NOMO-1 treated with dmso at 0.1 percent for 144 hours (cell line): ENCODE measurements around the gene CCDC124.
A peak's percentile ranks its signal among the peaks of the same experiment; 100 is the strongest.

Source experiments
- DNase-seq: peaks from one replicate; lab custom pipeline; 2025; ENCODE audit not compliant: unreplicated experiment; lab: John Stamatoyannopoulos, UW

CCDC124 gene

DNA sequence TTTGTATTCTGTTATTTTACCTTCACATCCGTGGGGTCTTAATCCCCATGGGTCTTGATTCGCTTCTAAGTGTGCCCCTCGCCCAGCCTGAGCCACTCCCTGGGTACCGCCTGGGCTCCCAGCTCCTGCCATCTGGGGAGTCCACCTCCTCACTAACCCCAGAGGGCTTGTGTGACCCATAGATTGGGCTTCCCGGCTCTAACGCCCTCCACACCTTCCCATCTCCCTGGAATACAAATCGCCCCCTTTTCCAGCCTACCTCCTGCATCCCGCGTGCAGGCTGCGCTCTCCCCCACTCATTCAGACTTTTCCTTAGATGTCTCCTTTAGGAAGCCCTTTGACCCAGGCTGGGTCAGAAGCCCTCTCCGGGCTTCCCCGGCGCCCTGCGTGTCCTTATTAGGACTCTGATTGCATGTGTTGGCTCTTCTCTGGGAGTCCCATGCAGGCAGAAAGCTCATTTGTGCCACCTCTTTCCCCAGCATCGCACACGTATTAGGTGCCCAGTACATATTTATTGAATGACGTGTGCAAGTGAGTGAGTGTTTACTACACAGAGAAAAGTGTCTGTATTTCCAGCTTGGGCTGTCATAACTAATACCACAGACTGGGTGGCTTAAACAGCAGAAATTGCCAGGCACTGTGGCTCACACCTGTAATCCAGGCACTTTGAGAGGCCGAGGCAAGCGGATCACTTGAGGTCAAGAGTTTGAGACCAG is 757 bp downstream of the CCDC124 start:
- no peak for DNase-seq

DNA sequence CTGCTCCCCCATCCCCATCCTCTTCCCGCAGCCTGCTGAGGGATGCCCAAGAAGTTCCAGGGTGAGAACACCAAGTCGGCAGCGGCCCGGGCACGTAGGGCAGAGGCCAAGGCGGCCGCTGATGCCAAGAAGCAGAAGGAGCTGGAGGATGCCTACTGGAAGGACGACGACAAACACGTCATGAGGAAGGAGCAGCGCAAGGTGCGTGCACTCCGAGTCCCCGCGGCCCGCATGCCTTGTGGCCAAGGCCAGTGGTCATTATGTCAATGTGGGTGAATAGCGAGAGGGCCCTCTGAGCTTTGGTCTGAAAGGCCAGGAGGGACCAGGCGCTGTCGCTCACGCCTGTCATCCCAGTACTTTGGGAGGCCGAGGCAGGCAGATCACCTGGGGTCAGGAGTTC is 3.6 kb downstream of the CCDC124 start:
- DNase-seq, result no peak

DNA sequence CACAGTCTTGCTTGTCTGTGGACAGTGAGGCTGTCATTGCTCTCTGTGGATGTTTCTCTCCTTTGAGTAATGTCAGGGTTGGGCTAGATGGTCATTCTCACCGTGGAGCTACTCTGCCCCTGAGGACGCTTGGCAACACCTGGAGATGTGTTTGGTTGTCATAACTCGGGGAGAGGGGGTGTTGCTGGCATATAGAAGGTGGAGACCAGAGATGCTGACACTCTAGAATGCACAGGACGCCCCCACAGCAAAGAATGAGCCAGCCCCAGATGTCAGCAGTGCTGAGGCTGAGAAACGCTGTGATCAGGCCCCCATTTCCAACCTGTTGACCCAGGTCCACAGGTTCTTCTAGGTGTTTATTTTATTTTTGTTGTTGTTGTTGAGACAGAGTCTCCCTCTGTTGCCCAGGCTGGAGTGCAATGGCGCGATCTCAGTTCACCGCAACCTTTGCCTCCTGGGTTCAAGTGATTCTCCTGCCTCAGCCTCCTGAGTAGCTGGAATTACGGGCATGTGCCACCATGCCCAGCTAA is 4.6 kb downstream of the CCDC124 start:
- DNase-seq, result no peak

DNA sequence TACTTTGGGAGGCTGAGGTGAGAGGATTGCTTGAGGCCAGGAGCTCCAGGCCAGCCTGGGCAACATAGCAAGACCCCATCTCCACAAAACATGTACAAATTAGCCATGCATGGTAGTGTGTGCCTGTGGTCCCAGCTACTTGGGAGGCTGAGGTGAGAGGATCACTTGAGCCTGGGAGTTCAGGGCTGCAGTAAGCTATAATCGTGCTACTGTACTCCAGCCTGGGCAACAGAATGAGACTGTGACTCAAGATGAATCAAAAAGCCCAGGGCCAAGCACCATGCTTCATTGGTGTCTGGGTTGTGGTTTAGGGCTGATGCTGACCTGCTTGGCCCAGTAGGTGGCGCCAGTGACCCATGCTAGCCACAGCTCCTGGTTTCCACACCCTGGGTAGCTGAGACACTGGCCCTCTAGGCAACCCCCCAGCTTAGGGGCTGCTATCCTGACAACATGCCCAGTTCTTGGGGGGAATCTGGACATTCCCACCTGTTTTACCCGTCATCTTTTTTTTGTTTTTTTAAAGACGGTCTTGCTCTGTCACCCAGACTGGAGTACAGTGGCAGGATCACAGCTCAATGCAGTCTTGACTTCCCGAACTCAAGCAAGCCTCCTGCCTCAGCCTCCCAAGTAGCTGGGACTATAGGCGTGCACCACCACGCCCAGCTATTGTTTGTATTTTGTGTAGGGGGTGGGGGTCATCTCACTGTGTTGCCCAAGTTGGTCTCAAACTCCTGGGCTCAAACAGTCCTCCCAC is 5.5 kb downstream of the CCDC124 start:
- DNase-seq, result peak; percentile 38

GRCh38 chr19:17942181-17942580 is 9.4 kb downstream of the CCDC124 start:
- DNase-seq, result no peak

DNA sequence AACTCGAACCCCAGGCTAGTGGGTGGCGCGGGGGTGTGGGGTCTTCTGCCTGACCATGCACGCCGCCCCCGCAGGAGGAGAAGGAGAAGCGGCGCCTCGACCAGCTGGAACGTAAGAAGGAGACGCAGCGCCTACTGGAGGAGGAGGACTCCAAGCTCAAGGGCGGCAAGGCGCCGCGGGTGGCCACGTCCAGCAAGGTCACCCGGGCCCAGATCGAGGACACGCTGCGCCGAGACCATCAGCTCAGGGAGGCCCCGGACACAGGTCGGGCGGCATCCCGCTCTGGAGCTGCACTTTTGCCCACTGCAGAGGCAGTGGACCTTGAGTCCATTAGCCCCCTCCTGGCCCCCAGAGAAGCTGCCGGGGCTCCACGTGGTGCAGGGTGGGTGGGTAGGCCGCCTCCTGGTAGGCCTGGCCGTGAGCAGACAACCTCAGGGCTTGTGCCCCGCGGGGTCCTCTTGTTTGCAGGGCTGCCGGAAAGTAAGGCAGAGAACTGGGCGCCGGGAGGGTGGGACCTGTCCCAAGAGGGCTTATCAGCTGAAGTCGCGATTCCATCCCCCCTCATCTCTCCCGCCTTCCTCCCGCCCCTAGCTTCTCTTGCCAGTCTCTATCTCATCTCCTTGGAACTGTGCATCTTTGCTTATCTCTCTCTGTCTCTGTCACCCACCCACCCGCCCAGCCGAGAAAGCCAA is 9.9 kb downstream of the CCDC124 start:
- no peak for DNase-seq

DNA sequence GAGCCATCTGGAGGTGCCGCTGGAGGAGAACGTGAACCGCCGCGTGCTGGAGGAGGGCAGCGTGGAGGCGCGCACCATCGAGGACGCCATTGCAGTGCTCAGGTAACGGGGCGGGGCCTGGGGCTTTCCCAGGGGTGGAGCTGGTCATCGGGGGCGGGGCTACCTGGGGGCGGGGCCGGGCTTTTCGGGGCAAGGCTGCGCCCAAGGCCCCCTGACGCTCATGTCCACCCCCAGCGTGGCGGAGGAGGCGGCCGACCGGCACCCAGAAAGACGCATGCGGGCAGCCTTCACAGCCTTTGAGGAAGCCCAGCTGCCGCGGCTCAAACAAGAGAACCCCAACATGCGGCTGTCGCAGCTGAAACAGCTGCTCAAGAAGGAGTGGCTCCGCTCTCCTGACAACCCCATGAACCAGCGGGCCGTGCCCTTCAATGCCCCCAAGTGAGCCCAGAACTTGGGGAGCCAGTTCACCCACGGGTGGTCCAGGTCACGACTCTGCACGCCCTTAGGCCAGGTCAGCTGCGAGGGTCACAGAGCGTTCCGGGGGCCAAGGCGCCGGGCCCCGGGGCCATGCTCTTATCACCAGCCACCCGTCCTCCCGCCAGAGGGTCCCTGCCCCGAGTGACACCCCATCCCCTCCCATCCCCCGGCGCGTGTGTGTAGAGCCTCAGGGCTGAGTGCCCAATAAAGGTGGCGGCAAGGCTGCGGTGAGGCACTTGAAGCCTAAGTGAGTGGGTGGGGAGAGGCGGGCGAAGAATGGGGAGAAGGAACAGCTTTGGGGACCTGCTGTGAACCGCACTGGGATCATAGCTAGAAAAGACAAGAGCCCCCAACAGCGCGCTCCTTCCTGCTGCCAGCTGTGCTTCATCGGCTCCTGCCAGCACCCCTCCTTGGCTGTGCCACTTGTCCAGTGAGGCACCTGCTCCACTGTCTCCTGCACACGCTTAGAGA is 10.7 kb downstream of the CCDC124 start:
- no peak for DNase-seq

GRCh38 chr19:17944301-17944700 is 11.5 kb downstream of the CCDC124 start:
- no peak for DNase-seq

GRCh38 chr19:17946965-17947784 is 14.4 kb downstream of the CCDC124 start:
- DNase-seq, result peak; percentile 61

DNA sequence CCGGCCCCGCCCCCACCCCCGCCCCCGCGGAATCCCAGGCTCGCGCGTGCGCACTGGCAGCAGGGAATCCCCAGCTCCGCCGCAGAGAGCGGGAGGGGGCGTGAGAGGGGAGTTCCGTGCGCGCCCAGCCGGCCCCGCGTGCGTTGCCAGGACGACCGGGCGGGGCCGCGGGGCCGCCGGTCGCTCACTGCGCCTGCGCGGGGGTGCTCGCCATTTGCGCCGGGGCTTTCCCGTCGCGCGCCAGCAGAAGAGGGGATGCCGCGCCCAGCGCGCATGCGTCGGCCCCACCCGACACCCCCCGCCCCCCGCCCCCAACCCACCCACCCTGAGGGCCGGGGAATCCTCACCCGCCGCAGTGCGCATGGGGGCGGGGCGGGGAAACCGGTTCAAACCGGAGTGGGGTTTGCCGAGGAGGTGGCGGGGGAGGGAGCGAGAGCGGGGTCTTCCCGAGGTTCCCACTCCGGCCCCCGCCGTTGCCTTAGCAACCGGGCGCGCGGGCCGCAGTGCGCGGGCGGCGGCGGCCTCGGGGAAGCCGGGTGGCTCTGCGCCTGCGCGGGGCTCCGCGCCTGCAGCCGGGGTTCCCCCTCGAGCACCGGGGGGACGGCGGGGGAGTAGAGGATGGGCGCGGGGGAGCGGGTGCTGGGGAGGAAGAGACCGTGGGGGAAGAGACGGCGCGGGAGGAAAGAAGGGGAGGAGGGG is 15.1 kb downstream of the CCDC124 start:
- DNase-seq, result peak; percentile 95

DNA sequence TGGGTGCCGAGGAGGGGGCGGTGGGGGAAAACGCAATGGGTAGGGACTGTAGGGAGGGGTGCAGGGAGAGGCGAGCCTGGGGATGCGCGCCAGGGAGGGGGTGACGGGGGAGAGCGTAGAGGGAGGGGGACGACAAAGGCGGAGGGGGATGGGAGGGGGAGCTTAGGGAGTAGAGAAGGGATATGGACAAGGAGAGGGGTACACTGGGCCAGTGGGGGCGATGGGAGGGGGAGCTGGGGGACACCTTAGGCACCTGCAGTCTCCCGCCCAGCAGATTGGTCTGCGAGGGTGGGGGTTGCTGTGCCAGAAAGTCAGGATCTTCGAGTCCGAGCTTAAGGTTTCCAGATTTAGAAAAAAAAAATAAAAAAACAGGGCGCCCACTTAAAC is 15.7 kb downstream of the CCDC124 start:
- no peak for DNase-seq

GRCh38 chr19:17948931-17949930 is 16.4 kb downstream of the CCDC124 start:
- DNase-seq, result no peak

- DNase-seq, result no peak
These were observed 17.1 kb downstream of the CCDC124 start for GRCh38 chr19:17949956-17950309.

- DNase-seq, result no peak
These were observed 17.7 kb downstream of the CCDC124 start for GRCh38 chr19:17950310-17951156.

DNA sequence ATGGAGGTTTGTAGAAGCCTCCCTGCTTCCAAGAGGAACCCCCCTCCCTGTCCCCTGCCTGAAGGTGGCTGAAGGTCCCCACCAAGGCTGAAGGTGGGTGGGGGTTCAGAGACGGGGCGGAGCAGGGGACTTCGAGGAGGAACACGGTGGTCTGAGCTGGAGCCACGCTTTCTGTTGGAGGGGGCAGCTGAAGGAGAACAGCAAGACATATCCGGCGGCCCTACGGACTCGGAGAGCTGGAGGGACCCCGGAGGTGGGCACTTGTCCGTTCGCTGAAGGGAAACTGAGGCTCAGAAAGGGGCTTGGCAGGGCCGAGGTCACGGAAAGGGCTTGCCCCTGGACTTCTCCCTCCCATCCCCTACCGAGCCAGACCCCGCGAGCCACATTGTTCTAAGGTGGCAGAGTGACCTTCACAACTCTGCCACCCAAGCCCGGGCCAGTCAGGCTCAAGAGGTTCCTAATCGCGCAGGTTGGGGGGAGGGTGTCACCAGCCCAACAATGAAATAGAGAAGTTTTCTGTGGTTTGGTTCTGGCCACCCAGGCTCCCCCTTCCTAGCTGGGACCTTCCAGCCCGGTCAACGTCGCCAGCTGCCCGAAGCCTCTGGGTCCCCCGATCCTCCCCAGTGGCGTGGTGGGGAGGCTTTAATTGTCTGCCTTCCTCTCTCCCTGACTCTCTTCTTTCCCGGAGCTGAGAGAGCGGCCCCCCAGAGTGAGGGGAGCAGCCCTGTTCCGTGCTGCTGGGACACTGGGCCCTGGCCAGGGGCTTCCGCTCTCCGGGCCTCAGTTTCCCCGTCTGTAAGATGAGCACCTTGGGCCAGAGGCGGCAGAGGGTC is 18.6 kb downstream of the CCDC124 start:
- DNase-seq, result no peak
